Endothelial cell of umbilical vein (primary cell): ENCODE measurements around the gene FHOD3.

Experiments used
- EZH2 ChIP-seq: IDR thresholded peaks from 2 replicates; pipeline ENCODE4 v1.6.1; 2012; ENCODE audit warnings: borderline replicate concordance, low read depth, mild to moderate bottlenecking, moderate library complexity, low read length, inconsistent platforms; ENCODE audit not compliant: severe bottlenecking
- JUN ChIP-seq: IDR thresholded peaks from 2 replicates; pipeline ENCODE4 v1.6.1; 2011; ENCODE audit warnings: borderline replicate concordance, low read depth; ENCODE audit not compliant: insufficient read length, insufficient read depth
- POLR2A ChIP-seq: IDR thresholded peaks from 2 replicates; pipeline ENCODE4 v1.6.1; 2012; ENCODE audit warnings: low read depth, mild to moderate bottlenecking, control low read depth, low read length
- POLR2AphosphoS5 ChIP-seq: IDR thresholded peaks from 2 replicates; pipeline ENCODE4 v1.6.1; 2012; ENCODE audit warnings: low read depth, mild to moderate bottlenecking, control low read depth, low read length, moderate library complexity; ENCODE audit not compliant: insufficient read depth
- TF ChIP-seq, protein P1 (sequence below), 2 donors: IDR thresholded peaks; 1 replicate in 1 of 2; 2 replicates in 1 of 2; pipeline ENCODE4 v1.5.1; 2011; ENCODE audit warnings: low read length in 2 of 2, mild to moderate bottlenecking in 2 of 2, moderate library complexity in 2 of 2, control low read depth in 1 of 2, inconsistent platforms in 1 of 2, low read depth in 1 of 2; ENCODE audit not compliant: insufficient read depth in 1 of 2; ENCODE audit errors: extremely low read depth in 1 of 2

GRCh38 chr18:36532815-36533214, 235.3 kb downstream of the FHOD3 start:
- no peak for TF ChIP-seq POLR2AphosphoS5
- TF ChIP-seq, protein P1, sequence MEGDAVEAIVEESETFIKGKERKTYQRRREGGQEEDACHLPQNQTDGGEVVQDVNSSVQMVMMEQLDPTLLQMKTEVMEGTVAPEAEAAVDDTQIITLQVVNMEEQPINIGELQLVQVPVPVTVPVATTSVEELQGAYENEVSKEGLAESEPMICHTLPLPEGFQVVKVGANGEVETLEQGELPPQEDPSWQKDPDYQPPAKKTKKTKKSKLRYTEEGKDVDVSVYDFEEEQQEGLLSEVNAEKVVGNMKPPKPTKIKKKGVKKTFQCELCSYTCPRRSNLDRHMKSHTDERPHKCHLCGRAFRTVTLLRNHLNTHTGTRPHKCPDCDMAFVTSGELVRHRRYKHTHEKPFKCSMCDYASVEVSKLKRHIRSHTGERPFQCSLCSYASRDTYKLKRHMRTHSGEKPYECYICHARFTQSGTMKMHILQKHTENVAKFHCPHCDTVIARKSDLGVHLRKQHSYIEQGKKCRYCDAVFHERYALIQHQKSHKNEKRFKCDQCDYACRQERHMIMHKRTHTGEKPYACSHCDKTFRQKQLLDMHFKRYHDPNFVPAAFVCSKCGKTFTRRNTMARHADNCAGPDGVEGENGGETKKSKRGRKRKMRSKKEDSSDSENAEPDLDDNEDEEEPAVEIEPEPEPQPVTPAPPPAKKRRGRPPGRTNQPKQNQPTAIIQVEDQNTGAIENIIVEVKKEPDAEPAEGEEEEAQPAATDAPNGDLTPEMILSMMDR (IDR thresholded peaks at IDR 0.05; ENCODE audit: extremely low read depth in 1 of 2, insufficient read depth in 1 of 2, low read depth in 1 of 2, low read length in 2 of 2), result no peak
- no peak for TF ChIP-seq EZH2
- no peak for TF ChIP-seq POLR2A
- no peak for TF ChIP-seq JUN
